Cardiac muscle cell (in vitro differentiated cells and primary cell): ENCODE data around the gene PRSS21. TPM values are rescaled to one million over a fixed set of nuclear protein-coding genes. Genes with fewer than 3 reads are reported as not detected.

Experiments used
- DNase-seq, 2 donors: peaks; one replicate each; pipeline versions ENCODE4 v3.0.0 to v3.0.0-alpha.2; 2010 to 2017; ENCODE audit warnings: low read depth in 1 of 2, low spot score in 1 of 2
- H3K27ac ChIP-seq: fragments of 200-600 bp; sonication (generic); 2 replicates; pipeline ENCODE4 v1.5.1; 2016
- H3K27me3 ChIP-seq: fragments of 200-600 bp; sonication (generic); 2 replicates; pipeline ENCODE4 v1.6.0; 2016; ENCODE audit warnings: control low read depth
- H3K36me3 ChIP-seq: fragments of 200-600 bp; sonication (generic); 2 replicates; pipeline ENCODE4 v1.5.1; 2016; ENCODE audit warnings: control low read depth
- H3K4me1 ChIP-seq: fragments of 200-600 bp; sonication (generic); 2 replicates; pipeline ENCODE4 v1.8.1; 2017; ENCODE audit warnings: low read depth, mild to moderate bottlenecking, mixed run types
- H3K4me3 ChIP-seq: fragments of 200-600 bp; sonication (generic); 2 replicates; pipeline ENCODE4 v1.5.1; 2016; ENCODE audit warnings: mild to moderate bottlenecking
- H3K9me3 ChIP-seq: fragments of 200-600 bp; sonication (generic); 2 replicates; pipeline ENCODE4 v1.5.1; 2017; ENCODE audit warnings: low read depth, mild to moderate bottlenecking, control low read depth
- CTCF ChIP-seq: IDR thresholded peaks from 2 replicates; pipeline ENCODE4 v1.5.1; 2012; ENCODE audit warnings: low read depth, mild to moderate bottlenecking, low read length
- polyA plus RNA-seq: library from polyadenylated mRNA; unstranded; fragments of >200 nt; fragmentation: Nextera tagmentation; extraction: Ambion mirVana; gene quantifications from 2 replicates; pipeline ENCODE4 v1.2.1, GENCODE V29; 2016
- total RNA-seq: library from RNA; depleted of rRNA; stranded (reverse); fragments of >200 nt; gene quantifications from 2 replicates; pipeline ENCODE4 v1.2.3, GENCODE V29; 2016

Gene PRSS21
- total and polyA plus RNA-seq, 2 experiments from 2014 or later: not detected

- H3K4me1 ChIP-seq: no peaks in the 10 kb centered on the region
- peaks cover 39% of the 10 kb centered on the region for H3K27me3 ChIP-seq
- H3K9me3 ChIP-seq: no peaks in the 10 kb centered on the region
- H3K4me3 ChIP-seq: no peak overlapping the region
- H3K36me3 ChIP-seq: no peaks in the 10 kb centered on the region
- no peak overlapping the region for H3K27ac ChIP-seq
- no peak for TF ChIP-seq CTCF
- no peak for DNase-seq
Measured at GRCh38 chr16:2787961-2788360, 29.1 kb upstream of the PRSS21 start.

GRCh38 chr16:2790631-2791030 is 26.4 kb upstream of the PRSS21 start:
- Histone ChIP-seq H3K27ac (no peak overlapping the region), H3K9me3 (no peaks in the 10 kb centered on the region), H3K36me3 (no peaks in the 10 kb centered on the region), H3K4me3 (no peak overlapping the region), H3K27me3 (peaks cover 26% of the 10 kb centered on the region), H3K4me1 (no peaks in the 10 kb centered on the region)
- no peak for TF ChIP-seq CTCF
- DNase-seq: no peak

- Histone ChIP-seq H3K27me3 (peaks cover 21% of the 10 kb centered on the region), H3K4me3 (no peak overlapping the region), H3K9me3 (no peaks in the 10 kb centered on the region), H3K36me3 (no peaks in the 10 kb centered on the region), H3K4me1 (no peaks in the 10 kb centered on the region), H3K27ac (no peak overlapping the region)
- TF ChIP-seq CTCF: no peak
- no peak for DNase-seq
Measured at GRCh38 chr16:2791174-2791573, 25.9 kb upstream of the PRSS21 start.

- TF ChIP-seq CTCF: no peak
- H3K36me3 ChIP-seq: no peaks in the 10 kb centered on the region
- no peak overlapping the region for H3K27ac ChIP-seq
- no peak for DNase-seq
- H3K4me1 ChIP-seq: no peaks in the 10 kb centered on the region
- H3K4me3 ChIP-seq: no peak overlapping the region
- H3K9me3 ChIP-seq: no peaks in the 10 kb centered on the region
- peaks cover 16% of the 10 kb centered on the region for H3K27me3 ChIP-seq
Measured at GRCh38 chr16:2792940-2793339, 24.1 kb upstream of the PRSS21 start.

- H3K27me3 ChIP-seq: peaks cover 14% of the 10 kb centered on the region
- H3K4me3 ChIP-seq: no peak overlapping the region
- DNase-seq: no peak
- H3K4me1 ChIP-seq: no peaks in the 10 kb centered on the region
- no peak overlapping the region for H3K27ac ChIP-seq
- TF ChIP-seq CTCF: no peak
- H3K36me3 ChIP-seq: no peaks in the 10 kb centered on the region
- H3K9me3 ChIP-seq: no peaks in the 10 kb centered on the region
Measured at GRCh38 chr16:2795395-2796143, 21.5 kb upstream of the PRSS21 start.
